H9 (cell line): ENCODE data around the gene SPATS2. TPM values are rescaled to one million over a fixed set of nuclear protein-coding genes. Genes with fewer than 3 reads are reported as not detected.

Experiments used
- DNase-seq: peaks from one replicate; pipeline ENCODE4 v3.0.0-alpha.2; 2017
- H2AFZ ChIP-seq: one replicate; pipeline ENCODE4 v1.6.1; 2013; ENCODE audit warnings: mild to moderate bottlenecking, low read length, control low read depth, moderate library complexity
- H2AK5ac ChIP-seq: 2 replicates; pipeline ENCODE4 v1.6.1; 2013; ENCODE audit warnings: low read length, control low read depth, mixed read lengths; ENCODE audit not compliant: insufficient read length
- H2BK120ac ChIP-seq: one replicate; pipeline ENCODE4 v1.6.1; 2013; ENCODE audit warnings: low read depth, mild to moderate bottlenecking, low read length, control low read depth, inconsistent platforms; ENCODE audit not compliant: poor library complexity, severe bottlenecking
- H2BK12ac ChIP-seq: 2 replicates; pipeline ENCODE4 v1.6.1; 2013; ENCODE audit warnings: low read length, control low read depth, mixed read lengths, low read depth; ENCODE audit not compliant: insufficient read length
- H2BK15ac ChIP-seq: 2 replicates; pipeline ENCODE4 v1.6.1; 2013; ENCODE audit warnings: low read depth, low read length, control low read depth
- H2BK20ac ChIP-seq: one replicate; pipeline ENCODE4 v1.6.1; 2013; ENCODE audit warnings: low read depth, mild to moderate bottlenecking, low read length, control low read depth, inconsistent platforms; ENCODE audit not compliant: poor library complexity, severe bottlenecking
- H2BK5ac ChIP-seq: 2 replicates; pipeline ENCODE4 v1.6.1; 2013; ENCODE audit warnings: low read length, control low read depth, mixed read lengths; ENCODE audit not compliant: insufficient read length
- H3K14ac ChIP-seq: 2 replicates; pipeline ENCODE4 v1.6.1; 2013; ENCODE audit warnings: low read length, control low read depth; ENCODE audit not compliant: insufficient read depth
- H3K18ac ChIP-seq: 2 replicates; pipeline ENCODE4 v1.6.1; 2013; ENCODE audit warnings: low read depth, mild to moderate bottlenecking, mixed read lengths, low read length, control low read depth; ENCODE audit not compliant: insufficient read length
- H3K23ac ChIP-seq: 2 replicates; pipeline ENCODE4 v1.6.1; 2013; ENCODE audit warnings: low read length, control low read depth, mixed read lengths, low read depth; ENCODE audit not compliant: insufficient read length
- H3K23me2 ChIP-seq: 2 replicates; pipeline ENCODE4 v1.6.1; 2013; ENCODE audit warnings: low read depth, mild to moderate bottlenecking, mixed read lengths, low read length, control low read depth; ENCODE audit not compliant: insufficient read length, poor library complexity, severe bottlenecking
- H3K27ac ChIP-seq: 2 replicates; pipeline ENCODE4 v1.5.1; 2013; ENCODE audit warnings: low read length, control low read depth, mixed read lengths, low read depth; ENCODE audit not compliant: insufficient read length
- H3K27me3 ChIP-seq: 2 replicates; pipeline ENCODE4 v1.6.1; 2013; ENCODE audit warnings: low read length, control low read depth, inconsistent platforms; ENCODE audit not compliant: insufficient read depth
- H3K4ac ChIP-seq: 2 replicates; pipeline ENCODE4 v1.6.1; 2013; ENCODE audit warnings: low read depth, mild to moderate bottlenecking, control low read depth, inconsistent platforms, low read length, moderate library complexity
- H3K4me1 ChIP-seq: 2 replicates; pipeline ENCODE4 v1.6.1; 2013; ENCODE audit warnings: low read length, control low read depth, inconsistent platforms; ENCODE audit not compliant: insufficient read depth
- H3K4me2 ChIP-seq: 2 replicates; pipeline ENCODE4 v1.6.1; 2013; ENCODE audit warnings: low read length, control low read depth, mixed read lengths; ENCODE audit not compliant: insufficient read length, insufficient read depth
- H3K56ac ChIP-seq: 2 replicates; pipeline ENCODE4 v1.6.1; 2013; ENCODE audit warnings: low read depth, mild to moderate bottlenecking, mixed read lengths, low read length, control low read depth; ENCODE audit not compliant: insufficient read length
- H3K79me1 ChIP-seq: 2 replicates; pipeline ENCODE4 v1.6.1; 2013; ENCODE audit warnings: low read depth, mild to moderate bottlenecking, moderate library complexity, low read length, control low read depth, inconsistent platforms; ENCODE audit not compliant: insufficient read depth, poor library complexity, severe bottlenecking
- H3K79me2 ChIP-seq: 2 replicates; pipeline ENCODE4 v1.6.1; 2013; ENCODE audit warnings: low read length, control low read depth, inconsistent platforms; ENCODE audit not compliant: insufficient read depth
- H3K9ac ChIP-seq: 2 replicates; pipeline ENCODE4 v1.6.1; 2013; ENCODE audit warnings: low read length, control low read depth, mixed read lengths; ENCODE audit not compliant: insufficient read length; ENCODE audit errors: extremely low read depth
- H3K9me3 ChIP-seq: one replicate; pipeline ENCODE4 v1.6.1; 2013; ENCODE audit warnings: low read depth, low read length, inconsistent platforms; ENCODE audit not compliant: control insufficient read depth
- H3T11ph ChIP-seq: one replicate; pipeline ENCODE4 v1.6.1; 2013; ENCODE audit warnings: mild to moderate bottlenecking, low read length, control low read depth, inconsistent platforms
- H4K20me1 ChIP-seq: one replicate; pipeline ENCODE4 v1.6.1; 2013; ENCODE audit not compliant: control insufficient read depth, insufficient read length, insufficient read depth
- H4K5ac ChIP-seq: 2 replicates; pipeline ENCODE4 v1.6.1; 2013; ENCODE audit warnings: low read depth, mild to moderate bottlenecking, mixed read lengths, low read length, control low read depth; ENCODE audit not compliant: insufficient read length
- H4K8ac ChIP-seq: replicated peaks from 2 replicates; pipeline ENCODE4 v1.6.1; 2013; ENCODE audit warnings: low read length, control low read depth, mixed read lengths, low read depth; ENCODE audit not compliant: insufficient read length
- H4K91ac ChIP-seq: 2 replicates; pipeline ENCODE4 v1.6.1; 2013; ENCODE audit warnings: low read depth, mild to moderate bottlenecking, moderate library complexity, mixed read lengths, low read length, control low read depth; ENCODE audit not compliant: insufficient read length
- H3K27ac Mint-ChIP-seq, 3 experiments: 2 replicates in 2 of 3; 3 replicates in 1 of 3; pipeline ENCODE4 v1.8.0; 2020 to 2021; ENCODE audit warnings: mixed read lengths in 3 of 3, mild to moderate bottlenecking in 1 of 3, moderate library complexity in 1 of 3
- H3K27me3 Mint-ChIP-seq: 2 replicates; pipeline ENCODE4 v1.8.0; 2021; ENCODE audit warnings: low read depth, mild to moderate bottlenecking, moderate library complexity, mixed read lengths
- H3K36me3 Mint-ChIP-seq, 3 experiments: 2 replicates in 2 of 3; 3 replicates in 1 of 3; pipeline ENCODE4 v1.8.0; 2020 to 2021; ENCODE audit warnings: low read depth in 3 of 3, mixed read lengths in 3 of 3; ENCODE audit not compliant: insufficient read depth in 1 of 3
- H3K4me1 Mint-ChIP-seq, 2 experiments: 2 replicates each; pipeline ENCODE4 v1.8.0; 2020; ENCODE audit warnings: mixed read lengths in 2 of 2
- H3K4me3 Mint-ChIP-seq, 2 experiments: 2 replicates in 1 of 2; 3 replicates in 1 of 2; pipeline ENCODE4 v1.8.0; 2020 to 2021; ENCODE audit warnings: mild to moderate bottlenecking in 2 of 2, mixed read lengths in 2 of 2, moderate library complexity in 1 of 2
- H3K9me3 Mint-ChIP-seq, 2 experiments: 2 replicates in 1 of 2; 3 replicates in 1 of 2; pipeline ENCODE4 v1.8.0; 2020; ENCODE audit warnings: mild to moderate bottlenecking in 2 of 2, mixed read lengths in 2 of 2, moderate library complexity in 1 of 2
- CTCF ChIP-seq: fragments of 200-600 bp; sonication (generic); conservative IDR thresholded peaks from 3 replicates; pipeline ENCODE4 v1.8.0; 2021; ENCODE audit warnings: antibody characterized with exemption, mild to moderate bottlenecking
- WGBS: extraction: QIAGEN DNeasy Blood & Tissue Kit; methylation state at CpG from one replicate; pipeline ENCODE4 v1.1.7; 2013; ENCODE audit warnings: missing lambda C conversion rate, low lambda C conversion rate, mixed read lengths; ENCODE audit not compliant: insufficient read length; ENCODE audit errors: extremely low coverage; 5-methylcytosine and 5-hydroxymethylcytosine counted together
- total RNA-seq: library from RNA; stranded (reverse); gene quantifications from 2 replicates; pipeline ENCODE4 v1.2.1, GENCODE V29; 2021

The SPATS2 gene
- total RNA-seq, 1 experiment from 2014 or later: 17.1 TPM

- Histone ChIP-seq H3K4ac (no peak overlapping the region), H3K4me2 (no peak overlapping the region), H2BK12ac (no peak overlapping the region), H3K56ac (no peak overlapping the region), H3K27ac (no peak overlapping the region), H2BK20ac (no peak overlapping the region), H3K9me3 (no peaks in the 10 kb centered on the region), H3T11ph (no peak overlapping the region), H3K79me2 (no peaks in the 10 kb centered on the region), H3K18ac (no peak overlapping the region), H2BK5ac (no peak overlapping the region), H2BK15ac (no peak overlapping the region), H3K79me1 (no peaks in the 10 kb centered on the region), H4K8ac (no peak overlapping the region), H2AFZ (no peak overlapping the region), H4K5ac (no peak overlapping the region), H3K9ac (no peak overlapping the region), H3K27me3 (no peaks in the 10 kb centered on the region), H3K4me1 (no peaks in the 10 kb centered on the region), H4K91ac (no peak overlapping the region), H2BK120ac (no peak overlapping the region), H3K23me2 (no peaks in the 10 kb centered on the region), H4K20me1 (no peaks in the 10 kb centered on the region), H3K14ac (no peak overlapping the region), H2AK5ac (no peak overlapping the region), H3K23ac (no peak overlapping the region)
- H3K36me3 Mint-ChIP-seq: peaks cover 0 to 4% (median 4%) of the 10 kb centered on the region in 3 experiments; a peak in 3 of 7 replicates
- no peak overlapping the region for H3K4me3 Mint-ChIP-seq
- H3K4me1 Mint-ChIP-seq: peaks cover 14 to 15% of the 10 kb centered on the region in 2 experiments
- H3K27me3 Mint-ChIP-seq: no peaks in the 10 kb centered on the region
- TF ChIP-seq CTCF: no peak
- no peak for DNase-seq
- no peaks in the 10 kb centered on the region for H3K9me3 Mint-ChIP-seq
- no peak overlapping the region for H3K27ac Mint-ChIP-seq
- WGBS: no CpG with 5 or more reads among the region's 4 CpGs
Measured at GRCh38 chr12:49420556-49420955, 53.3 kb downstream of the SPATS2 start.
